Measurements from ENCODE around the gene KLHL40.

Gene KLHL40

GRCh38 chr3:42723219-42723618 lies 37.9 kb downstream of the KLHL40 start:
- DNase-seq (ENCODE audit: low spot score), result no peak

- DNase-seq (ENCODE audit: low spot score), result no peak
These were observed 40.1 kb downstream of the KLHL40 start for GRCh38 chr3:42725454-42725853.

GRCh38 chr3:42728056-42728455 lies 42.7 kb downstream of the KLHL40 start:
- DNase-seq (ENCODE audit: low spot score), result no peak

GRCh38 chr3:42728668-42729364 lies 43.5 kb downstream of the KLHL40 start:
- DNase-seq (ENCODE audit: low spot score), result no peak

- DNase-seq (ENCODE audit: low spot score), result no peak
These were observed 44.2 kb downstream of the KLHL40 start for GRCh38 chr3:42729404-42730145.

DNA sequence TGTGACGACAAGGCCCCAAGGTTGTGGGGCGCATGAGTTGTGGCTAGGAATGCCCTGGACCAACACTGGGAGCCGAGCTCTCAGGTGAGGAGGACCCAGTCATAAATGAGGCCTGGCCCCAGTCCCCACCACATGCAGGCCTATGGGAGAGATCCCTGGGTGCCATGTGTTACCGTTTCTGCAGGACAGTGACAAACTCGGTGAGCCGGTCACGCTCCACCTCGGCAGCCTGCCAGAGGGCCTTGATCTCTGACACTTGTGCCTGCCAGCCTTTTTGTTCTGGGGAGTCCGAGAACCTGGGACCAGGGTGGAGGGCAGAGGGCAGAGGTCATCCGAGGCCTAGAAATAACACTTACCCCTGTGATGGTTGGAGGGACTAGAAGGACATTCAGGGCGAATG lies 45.0 kb downstream of the KLHL40 start:
- DNase-seq (ENCODE audit: low spot score), result no peak

DNA sequence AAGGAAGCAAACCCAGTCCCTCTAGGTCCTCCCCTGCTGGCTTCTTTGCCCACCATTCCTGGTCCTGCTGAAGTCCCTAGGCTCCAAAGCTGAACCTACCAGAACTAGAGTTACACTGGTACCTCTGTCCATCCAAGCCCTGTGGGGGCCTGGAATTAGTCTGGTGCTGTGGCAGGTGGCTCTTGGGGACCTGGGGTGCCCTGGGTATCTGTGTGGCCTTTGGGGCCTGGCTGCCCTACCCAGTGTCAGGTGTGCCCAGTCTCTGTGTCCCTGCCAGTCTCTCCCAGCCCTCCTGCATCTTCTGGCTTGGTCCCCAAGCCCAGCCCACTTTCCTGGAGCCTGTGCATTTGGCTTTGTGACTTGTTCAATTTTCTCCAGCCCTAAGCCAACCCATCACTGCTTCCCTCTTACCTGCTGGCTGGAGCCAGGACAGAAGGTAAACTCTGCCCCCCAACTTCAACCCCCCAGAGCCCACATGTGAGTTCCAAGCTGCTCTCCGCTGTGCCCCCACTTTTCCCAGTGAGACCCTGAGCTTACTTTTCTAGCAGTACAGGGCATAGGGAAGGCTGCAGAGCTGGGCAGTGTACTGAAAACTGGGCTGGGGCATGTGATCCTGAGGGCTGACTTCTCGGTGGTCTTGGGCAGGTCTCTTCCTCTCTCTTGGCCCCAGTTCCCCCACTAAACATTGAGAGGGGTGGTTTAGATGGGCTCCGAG lies 45.5 kb downstream of the KLHL40 start:
- no peak for DNase-seq (ENCODE audit: low spot score)

DNA sequence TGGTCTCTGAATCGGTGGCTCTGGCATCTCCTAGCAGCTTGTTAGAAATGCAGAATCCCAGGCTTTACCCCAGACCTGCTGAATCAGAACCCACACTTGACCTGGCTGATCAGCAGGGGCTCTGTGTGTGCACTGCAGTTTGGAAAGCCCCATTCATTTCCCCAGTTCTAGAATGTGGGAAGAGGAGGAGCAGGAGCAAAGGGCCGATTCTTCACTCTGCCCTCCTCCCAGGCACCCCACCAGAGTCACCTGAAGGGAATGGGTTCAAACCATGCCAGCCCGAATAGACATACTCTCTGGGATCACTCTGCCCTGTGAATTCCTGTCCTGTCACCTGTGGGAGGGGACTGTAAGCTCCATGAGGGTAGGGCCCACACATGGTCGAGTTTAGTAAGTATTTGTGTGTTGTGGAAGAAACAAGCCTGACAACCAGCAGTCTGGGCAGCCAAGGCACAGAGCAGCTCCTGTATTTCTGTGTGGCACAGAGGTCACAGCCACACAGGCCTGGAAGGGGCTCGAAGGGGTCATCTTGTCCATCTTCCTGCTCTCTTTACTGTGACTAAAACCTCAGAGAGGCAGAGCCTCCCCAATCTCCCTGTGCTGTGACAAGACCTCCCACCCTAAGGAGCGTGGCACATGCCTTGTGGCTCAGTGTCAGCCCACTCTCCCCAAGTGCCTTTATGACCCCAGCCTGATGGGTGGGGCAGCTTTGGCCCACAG lies 46.3 kb downstream of the KLHL40 start:
- no peak for DNase-seq (ENCODE audit: low spot score)

- DNase-seq (ENCODE audit: low spot score), result no peak
These were observed 47.0 kb downstream of the KLHL40 start for GRCh38 chr3:42732196-42732828.

- no peak for DNase-seq (ENCODE audit: low spot score)
These were observed 47.6 kb downstream of the KLHL40 start for GRCh38 chr3:42732829-42733459.

- DNase-seq (ENCODE audit: low spot score), result no peak
These were observed 48.3 kb downstream of the KLHL40 start for GRCh38 chr3:42733501-42734262.

DNA sequence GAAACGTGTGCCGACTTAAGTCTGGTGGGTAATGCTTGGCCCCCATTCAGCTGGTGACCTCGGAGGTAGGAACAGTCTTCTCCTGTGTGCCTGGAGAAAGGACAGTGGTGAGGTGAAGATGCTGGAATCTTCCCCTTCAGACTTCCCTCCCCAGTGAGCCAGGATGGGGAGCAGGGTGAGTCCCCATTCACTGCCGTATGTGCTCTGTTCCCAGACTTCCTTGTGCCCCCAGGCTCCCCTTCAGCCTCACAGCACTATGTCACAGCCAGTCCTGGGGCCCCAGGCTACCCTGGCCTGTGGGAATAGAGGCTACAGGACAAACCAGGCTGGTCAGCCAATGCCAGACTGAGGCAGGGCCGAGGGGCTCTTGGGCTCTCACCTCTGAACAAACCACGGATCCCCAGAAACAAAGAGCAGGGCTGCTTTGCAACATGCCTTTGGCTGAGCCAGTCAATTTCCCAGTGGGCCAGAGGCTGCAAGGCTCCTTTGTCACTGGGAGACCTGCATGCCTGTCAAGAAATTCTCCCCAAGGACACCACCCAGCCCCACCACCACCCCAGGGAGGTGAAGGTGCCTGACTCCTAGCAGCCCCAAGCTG lies 49.0 kb downstream of the KLHL40 start:
- DNase-seq (ENCODE audit: low spot score), result no peak

- no peak for DNase-seq (ENCODE audit: low spot score)
These were observed 49.7 kb downstream of the KLHL40 start for GRCh38 chr3:42735019-42735418.

DNA sequence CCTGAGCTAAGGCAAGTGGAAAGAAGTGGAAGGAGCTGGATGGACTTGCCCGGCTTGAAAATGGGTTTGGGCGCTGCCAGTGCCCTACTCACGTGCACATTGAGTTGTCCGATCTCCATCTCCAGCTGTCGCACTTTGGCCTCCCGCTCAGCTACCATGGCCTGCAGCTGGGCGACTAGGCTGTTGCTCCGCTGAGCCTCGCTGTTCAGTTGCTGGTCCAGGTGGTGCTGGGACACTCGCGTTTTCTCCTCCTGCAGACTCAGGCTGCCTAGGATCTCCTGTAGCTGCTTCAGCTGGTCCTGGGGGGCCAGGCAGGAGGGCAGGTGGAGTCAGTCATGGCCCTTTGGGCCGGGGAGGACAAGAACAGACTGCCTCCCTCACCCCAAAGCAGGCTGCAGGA lies 50.3 kb downstream of the KLHL40 start:
- DNase-seq (ENCODE audit: low spot score), result no peak

- no peak for DNase-seq (ENCODE audit: low spot score)
These were observed 50.7 kb downstream of the KLHL40 start for GRCh38 chr3:42736081-42736480.

GRCh38 chr3:42736531-42736930 lies 51.2 kb downstream of the KLHL40 start:
- no peak for DNase-seq (ENCODE audit: low spot score)

DNA sequence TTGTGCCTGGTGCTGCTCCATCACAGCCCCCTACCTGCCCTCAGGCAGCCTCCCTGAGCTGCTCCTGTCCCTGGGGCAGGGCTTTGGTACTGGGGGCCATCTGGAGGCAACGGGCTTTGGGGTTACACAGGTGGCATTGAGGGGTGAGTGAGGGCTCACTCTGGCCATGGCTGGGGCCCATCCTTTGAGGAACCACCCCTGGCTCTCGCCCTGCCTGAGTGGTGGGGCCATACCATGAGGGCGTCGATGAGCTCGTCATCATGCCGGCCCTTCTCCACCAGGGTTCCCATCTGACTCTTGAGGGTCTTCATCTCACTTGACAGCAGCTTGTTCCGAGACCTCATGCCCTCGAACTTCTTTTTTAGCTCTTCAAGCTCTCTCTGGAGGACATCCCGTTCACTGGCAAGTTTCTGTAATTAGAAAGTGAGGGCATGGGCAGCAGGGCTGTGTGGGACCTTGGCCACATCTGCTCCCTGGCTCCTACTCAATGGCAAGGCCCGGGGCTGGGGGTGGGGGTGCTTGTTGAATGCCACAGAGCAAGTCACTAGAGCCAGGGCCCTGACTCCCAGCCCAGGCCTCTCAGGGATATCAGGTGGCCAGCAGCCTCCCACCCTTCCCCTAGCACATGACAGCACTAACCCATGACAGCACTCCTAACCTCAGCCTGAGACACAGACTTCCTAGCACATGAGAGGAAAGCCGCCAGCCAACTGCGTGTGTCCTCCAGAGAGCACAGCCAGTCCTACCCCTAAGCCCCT lies 54.2 kb downstream of the KLHL40 start:
- DNase-seq (ENCODE audit: low spot score), result no peak

DNA sequence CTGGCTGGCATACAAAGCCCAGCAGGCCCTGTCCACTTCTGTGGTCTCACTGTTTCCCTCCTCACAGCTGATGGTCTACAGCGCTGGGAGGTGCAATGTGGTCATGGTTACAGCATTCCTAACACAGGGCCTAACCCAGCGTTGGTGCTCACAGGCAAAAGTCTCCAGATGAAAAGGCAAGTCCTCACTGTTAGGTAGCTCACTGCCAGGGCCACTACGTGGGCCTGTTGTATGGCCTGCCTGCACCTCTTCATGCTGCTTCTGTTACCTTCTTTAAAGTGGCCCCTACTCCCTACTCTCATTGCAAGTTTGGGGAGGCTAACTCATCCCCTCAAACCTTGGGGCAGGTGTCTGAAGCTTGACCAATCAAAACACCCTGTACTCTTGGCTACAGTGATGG lies 56.5 kb downstream of the KLHL40 start:
- no peak for DNase-seq (ENCODE audit: low spot score)

All from CD4-positive, alpha-beta T cell treated with Interleukin-6 at 100 ng/mL for 8 hours (primary cell).